Activated naive CD4-positive, alpha-beta T cell treated with anti-CD3 and anti-CD28 coated beads, Interleukin-2, amount 50 U/mL, for 24 hours (primary cell): ENCODE results near the gene KCTD2.

ENCODE experiments used
- H3K27ac Mint-ChIP-seq: one replicate; pipeline ENCODE4 v1.8.0; 2021; ENCODE audit warnings: mild to moderate bottlenecking, mixed read lengths
- H3K27me3 Mint-ChIP-seq: one replicate; pipeline ENCODE4 v1.8.0; 2021; ENCODE audit warnings: mixed read lengths
- H3K36me3 Mint-ChIP-seq: one replicate; pipeline ENCODE4 v1.8.0; 2021; ENCODE audit warnings: mixed read lengths
- H3K4me1 Mint-ChIP-seq: one replicate; pipeline ENCODE4 v1.8.0; 2021; ENCODE audit warnings: mixed read lengths
- H3K4me3 Mint-ChIP-seq: one replicate; pipeline ENCODE4 v1.8.0; 2021; ENCODE audit warnings: mild to moderate bottlenecking, mixed read lengths
- H3K9me3 Mint-ChIP-seq: one replicate; pipeline ENCODE4 v1.8.0; 2021; ENCODE audit warnings: mixed read lengths

Gene KCTD2

DNA sequence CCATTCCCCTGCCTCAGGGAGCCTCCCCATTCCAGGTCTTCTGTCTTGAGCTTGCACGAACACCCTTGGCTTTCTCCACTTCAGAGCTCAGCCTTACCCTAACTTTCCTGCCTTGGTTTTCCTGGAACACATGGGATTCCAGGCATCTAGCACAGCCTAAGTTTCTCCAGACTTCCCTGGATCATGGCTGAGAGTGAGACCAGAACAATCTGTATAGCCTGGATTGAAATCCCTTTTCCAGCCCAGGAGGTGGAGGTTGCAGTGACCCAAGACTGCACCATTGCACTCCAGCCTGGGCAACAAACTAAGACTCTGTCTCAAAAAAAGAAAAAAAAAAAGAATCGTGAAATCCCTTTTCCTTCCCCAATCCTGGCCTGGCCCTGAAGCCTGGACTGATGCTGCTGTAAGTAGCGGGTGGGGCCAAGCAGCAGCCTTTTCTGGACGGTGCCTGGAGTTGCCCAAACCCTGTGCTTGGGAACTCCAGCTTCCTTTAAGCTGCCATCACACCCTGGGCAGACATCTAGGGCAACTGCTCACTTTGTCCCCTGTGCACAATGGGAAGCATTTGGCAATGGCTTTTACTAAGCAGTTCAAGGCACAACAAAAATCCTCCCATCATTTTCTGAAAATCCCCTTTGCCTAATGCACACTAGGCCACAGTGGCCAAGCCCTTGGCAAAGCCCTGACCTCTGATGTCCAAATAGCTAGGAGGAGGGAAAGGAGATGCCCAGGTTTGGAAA is 28.7 kb downstream of the KCTD2 start:
- Mint-ChIP-seq H3K36me3 (no peaks in the 10 kb centered on the region), H3K27ac (no peak overlapping the region), H3K4me3 (no peak overlapping the region), H3K9me3 (no peaks in the 10 kb centered on the region), H3K27me3 (no peaks in the 10 kb centered on the region), H3K4me1 (peaks cover 7% of the 10 kb centered on the region)

DNA sequence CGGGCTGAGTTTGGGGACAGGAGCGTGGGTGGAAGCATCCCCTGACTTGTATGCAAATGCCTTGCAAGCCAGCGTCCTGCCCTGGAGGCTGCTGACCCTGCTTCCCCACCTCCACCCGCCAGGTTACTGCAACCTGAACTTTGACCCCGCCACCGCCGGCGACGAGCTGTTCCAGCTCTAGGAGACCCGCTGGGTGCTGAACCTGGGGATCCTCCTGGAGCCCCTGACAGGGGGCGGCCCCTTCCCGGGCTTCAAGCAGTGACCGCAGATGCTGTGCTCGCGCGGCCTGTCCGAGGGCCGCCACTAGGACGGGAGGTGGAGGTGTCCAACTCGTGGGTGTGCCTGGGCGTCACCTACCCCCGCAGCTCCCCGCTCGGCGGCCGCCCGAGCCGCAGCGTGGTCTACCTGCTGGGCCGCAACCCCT is 30.1 kb downstream of the KCTD2 start:
- H3K27me3 Mint-ChIP-seq, result no peaks in the 10 kb centered on the region
- peak overlapping the region; percentile 68 for H3K27ac Mint-ChIP-seq
- H3K36me3 Mint-ChIP-seq, result no peaks in the 10 kb centered on the region
- no peaks in the 10 kb centered on the region for H3K9me3 Mint-ChIP-seq
- peaks cover 7% of the 10 kb centered on the region for H3K4me1 Mint-ChIP-seq
- peak overlapping the region; percentile 75 for H3K4me3 Mint-ChIP-seq

DNA sequence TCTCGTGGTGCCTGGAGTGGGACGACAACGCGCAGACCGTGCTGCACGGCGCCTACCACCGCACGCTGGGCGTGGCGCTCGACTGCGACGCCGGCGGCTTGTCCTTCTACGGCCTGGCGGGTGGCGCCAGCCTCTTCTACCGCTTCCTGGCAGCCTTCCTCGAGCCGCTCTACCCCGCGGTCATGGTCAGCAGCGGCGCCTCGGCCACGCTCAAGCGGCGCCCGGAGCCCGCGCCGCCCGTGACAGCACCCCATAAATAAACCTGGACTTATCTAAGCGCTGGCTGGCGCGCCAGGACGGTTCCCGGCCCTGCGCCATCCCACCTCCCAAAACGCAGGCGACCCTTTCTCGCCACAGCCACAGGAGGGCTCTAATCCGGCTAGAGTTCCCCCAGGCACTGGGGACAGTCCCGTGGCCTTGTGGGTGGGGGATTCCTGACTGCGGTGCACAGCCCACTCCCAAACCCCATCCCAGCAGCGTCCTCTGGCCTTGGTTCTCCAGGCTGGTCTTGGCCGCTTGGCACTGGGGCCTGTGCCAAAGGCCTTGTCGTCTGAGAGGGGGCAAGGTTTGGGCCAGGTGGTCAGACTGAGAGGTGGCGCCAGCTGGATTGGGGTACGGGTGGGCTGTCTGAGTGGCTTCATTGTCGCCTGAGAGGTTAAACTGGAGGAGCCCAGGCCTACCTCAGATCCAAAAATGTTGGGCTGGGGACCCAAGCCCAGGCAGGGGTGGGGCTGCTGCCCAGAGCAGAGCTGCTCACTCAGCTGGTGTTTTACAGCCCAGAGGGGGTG is 30.7 kb downstream of the KCTD2 start:
- Mint-ChIP-seq H3K4me3 (peak overlapping the region; percentile 75), H3K27me3 (no peaks in the 10 kb centered on the region), H3K9me3 (no peaks in the 10 kb centered on the region)

GRCh38 chr17:75078284-75079022 is 31.4 kb downstream of the KCTD2 start:
- H3K27me3 Mint-ChIP-seq, result no peaks in the 10 kb centered on the region
- no peak overlapping the region for H3K4me3 Mint-ChIP-seq
- no peaks in the 10 kb centered on the region for H3K9me3 Mint-ChIP-seq
- no peak overlapping the region for H3K27ac Mint-ChIP-seq
- H3K36me3 Mint-ChIP-seq, result no peaks in the 10 kb centered on the region
- H3K4me1 Mint-ChIP-seq, result peaks cover 11% of the 10 kb centered on the region

More for the DNA sequence above, 30.7 kb downstream of the KCTD2 start:
- no peaks in the 10 kb centered on the region for H3K36me3 Mint-ChIP-seq
- H3K27ac Mint-ChIP-seq, result peak overlapping the region; percentile 68
- H3K4me1 Mint-ChIP-seq, result peaks cover 10% of the 10 kb centered on the region

DNA sequence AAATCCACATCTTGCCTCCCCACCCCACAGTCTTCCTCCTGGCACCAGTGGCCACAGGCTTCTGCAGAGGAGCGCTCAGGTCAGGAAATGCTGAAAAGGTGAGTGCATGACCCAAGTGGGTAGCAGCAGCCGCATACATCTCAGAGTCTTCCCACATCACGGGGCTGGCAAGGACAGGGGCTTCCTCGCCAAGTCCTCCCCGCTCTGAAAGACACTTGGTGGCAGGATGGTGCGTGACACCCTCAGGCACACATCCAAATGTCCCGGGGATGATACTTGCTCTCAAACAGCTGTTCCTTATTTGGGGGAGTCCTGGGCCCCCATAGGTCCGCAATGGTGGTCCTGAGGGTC is 32.0 kb downstream of the KCTD2 start:
- H3K4me1 Mint-ChIP-seq, result peaks cover 15% of the 10 kb centered on the region
- H3K4me3 Mint-ChIP-seq, result no peak overlapping the region
- no peaks in the 10 kb centered on the region for H3K36me3 Mint-ChIP-seq
- H3K27ac Mint-ChIP-seq, result no peak overlapping the region
- H3K27me3 Mint-ChIP-seq, result no peaks in the 10 kb centered on the region
- H3K9me3 Mint-ChIP-seq, result no peaks in the 10 kb centered on the region

DNA sequence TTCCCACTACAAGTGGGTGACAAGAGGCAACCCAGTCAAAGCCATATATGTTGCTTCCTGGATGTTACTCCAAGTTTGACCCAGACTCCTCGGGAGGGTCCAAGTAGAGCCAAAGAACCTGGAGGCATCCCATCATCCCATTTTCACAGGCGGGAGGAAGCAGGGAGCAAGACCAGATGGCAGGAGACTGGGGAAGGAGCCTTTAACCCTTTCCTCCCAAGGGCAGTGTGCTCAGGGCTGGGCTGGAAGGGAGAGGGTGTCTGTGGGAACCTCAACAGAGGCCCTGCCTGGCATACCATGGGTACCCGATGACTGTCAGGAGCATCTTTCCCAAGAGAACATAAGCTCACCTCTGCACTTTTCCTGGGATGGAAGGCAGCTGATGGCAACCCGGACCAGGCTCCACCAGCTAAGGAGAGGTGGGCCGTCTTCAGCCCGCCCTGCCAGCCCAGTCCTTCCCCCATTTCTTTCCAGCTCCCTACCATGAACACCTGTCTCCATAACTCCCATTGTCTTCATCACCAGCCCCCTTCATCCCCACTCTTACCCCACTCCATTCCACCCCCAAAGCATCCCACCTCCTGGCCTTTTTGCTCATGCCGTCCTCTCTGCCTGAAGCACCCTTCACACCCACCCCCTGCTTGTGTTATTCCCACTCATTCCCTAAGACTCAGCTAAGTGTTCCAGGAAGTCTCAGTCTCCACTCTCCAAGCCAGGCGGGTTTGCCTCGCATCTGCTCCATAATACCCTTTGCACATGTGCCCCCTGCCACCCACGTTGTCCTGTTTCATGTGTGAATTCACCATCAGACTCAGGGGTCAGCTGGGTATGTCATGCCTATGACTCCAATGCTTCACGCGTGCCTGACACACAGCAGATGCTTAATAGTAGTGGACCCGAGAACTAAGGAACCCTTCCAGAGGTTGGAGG is 34.9 kb downstream of the KCTD2 start:
- H3K4me3 Mint-ChIP-seq, result no peak overlapping the region
- no peaks in the 10 kb centered on the region for H3K27me3 Mint-ChIP-seq
- H3K4me1 Mint-ChIP-seq, result peaks cover 31% of the 10 kb centered on the region
- no peaks in the 10 kb centered on the region for H3K36me3 Mint-ChIP-seq
- H3K27ac Mint-ChIP-seq, result no peak overlapping the region
- H3K9me3 Mint-ChIP-seq, result no peaks in the 10 kb centered on the region

DNA sequence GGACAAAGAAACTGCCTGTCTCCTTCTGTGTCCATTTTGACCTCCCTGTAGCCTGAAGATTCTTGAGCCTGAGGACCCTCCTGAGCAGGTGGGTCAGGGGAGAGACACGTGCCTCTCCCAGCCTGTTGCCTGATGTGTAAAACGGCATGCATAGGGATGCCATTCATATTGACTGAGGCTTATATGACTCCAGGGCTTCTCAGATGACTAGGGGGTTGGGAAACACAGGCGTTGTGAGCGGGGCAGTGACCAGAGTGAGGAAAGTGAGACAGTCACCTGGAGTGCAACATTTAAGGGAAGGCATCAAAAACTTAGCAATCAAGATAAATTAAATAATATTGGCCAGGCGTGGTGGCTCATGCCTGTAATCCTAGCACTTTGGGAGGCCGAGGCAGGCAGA is 35.7 kb downstream of the KCTD2 start:
- Mint-ChIP-seq H3K27me3 (no peaks in the 10 kb centered on the region), H3K9me3 (no peaks in the 10 kb centered on the region), H3K36me3 (no peaks in the 10 kb centered on the region), H3K4me1 (peaks cover 31% of the 10 kb centered on the region), H3K27ac (no peak overlapping the region), H3K4me3 (no peak overlapping the region)

DNA sequence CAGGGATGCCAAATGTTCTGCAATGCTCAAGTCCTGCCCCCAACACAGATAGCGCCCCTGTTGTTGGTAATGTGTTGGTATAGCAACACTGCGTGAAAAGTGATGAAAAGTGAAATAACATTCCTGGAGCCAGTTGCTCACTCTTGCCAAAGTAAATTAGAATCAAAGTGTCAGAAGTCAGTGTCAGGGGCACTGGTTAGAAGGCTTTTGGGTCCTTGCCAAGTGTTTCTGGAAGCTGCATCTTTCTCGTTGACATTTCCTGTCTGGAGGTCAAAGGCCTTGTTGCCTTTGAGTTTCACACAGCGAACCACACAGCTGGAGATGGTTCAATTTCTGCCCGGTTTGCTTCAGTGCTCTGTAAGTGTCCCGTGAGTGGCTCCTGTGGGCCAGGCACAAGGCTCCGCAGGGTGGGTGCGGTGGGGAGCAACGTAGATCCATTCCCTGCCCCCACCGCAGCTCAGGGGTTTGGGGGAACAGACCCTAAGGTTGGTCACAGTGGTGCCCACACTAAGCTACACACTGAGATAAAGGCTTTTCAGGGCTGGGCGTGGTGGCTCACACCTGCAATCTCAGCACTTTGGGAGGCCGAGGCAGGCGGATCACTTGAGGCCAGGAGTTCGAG is 37.1 kb downstream of the KCTD2 start:
- H3K9me3 Mint-ChIP-seq, result no peaks in the 10 kb centered on the region
- H3K4me3 Mint-ChIP-seq, result no peak overlapping the region
- no peaks in the 10 kb centered on the region for H3K27me3 Mint-ChIP-seq
- peak overlapping the region; percentile 59 for H3K27ac Mint-ChIP-seq
- no peaks in the 10 kb centered on the region for H3K36me3 Mint-ChIP-seq
- H3K4me1 Mint-ChIP-seq, result peaks cover 29% of the 10 kb centered on the region

GRCh38 chr17:75086496-75087181 is 39.6 kb downstream of the KCTD2 start:
- Mint-ChIP-seq H3K9me3 (no peaks in the 10 kb centered on the region), H3K27me3 (no peaks in the 10 kb centered on the region), H3K27ac (peak overlapping the region; percentile 3), H3K4me1 (peaks cover 52% of the 10 kb centered on the region), H3K4me3 (peak overlapping the region; percentile 37), H3K36me3 (no peaks in the 10 kb centered on the region)

- H3K27ac Mint-ChIP-seq, result peak overlapping the region; percentile 3
- H3K4me3 Mint-ChIP-seq, result peak overlapping the region; percentile 37
- no peaks in the 10 kb centered on the region for H3K9me3 Mint-ChIP-seq
- H3K36me3 Mint-ChIP-seq, result no peaks in the 10 kb centered on the region
- no peaks in the 10 kb centered on the region for H3K27me3 Mint-ChIP-seq
- peaks cover 56% of the 10 kb centered on the region for H3K4me1 Mint-ChIP-seq
These were observed 40.1 kb downstream of the KCTD2 start for GRCh38 chr17:75087182-75087557.

GRCh38 chr17:75087558-75088453 is 40.8 kb downstream of the KCTD2 start, which contains the start of gene SLC16A5:
Gene SLC16A5, plus strand, starts transcription at chr17:75087954. Its CDS starts 5,683 bp downstream, at chr17:75093637.
- Mint-ChIP-seq H3K27me3 (no peaks in the 10 kb centered on the region), H3K27ac (peak within 1 kb of the TSS; percentile 86), H3K9me3 (no peaks in the 10 kb centered on the region), H3K36me3 (no peaks in the 10 kb centered on the region), H3K4me1 (peaks cover 59% of the 10 kb centered on the region), H3K4me3 (peak within 1 kb of the TSS; percentile 80)

GRCh38 chr17:75088465-75089417 is 41.7 kb downstream of the KCTD2 start:
- H3K27ac Mint-ChIP-seq, result peak overlapping the region; percentile 86
- no peaks in the 10 kb centered on the region for H3K9me3 Mint-ChIP-seq
- H3K4me1 Mint-ChIP-seq, result peaks cover 57% of the 10 kb centered on the region
- no peaks in the 10 kb centered on the region for H3K36me3 Mint-ChIP-seq
- no peaks in the 10 kb centered on the region for H3K27me3 Mint-ChIP-seq
- H3K4me3 Mint-ChIP-seq, result peak overlapping the region; percentile 80
